WERI-Rb-1 (cell line): ENCODE measurements around the gene VSTM2L.

Experiments used
- DNase-seq: peaks from one replicate; pipeline ENCODE4 v3.0.0-alpha.2; 2020
- H3K27ac ChIP-seq: fragments of 250-450 bp; sonication (Bioruptor Pico); 2 replicates; pipeline ENCODE4 v1.5.1; 2020; ENCODE audit warnings: mild to moderate bottlenecking, moderate library complexity
- H3K27me3 ChIP-seq: fragments of 250-450 bp; sonication (Bioruptor Pico); 2 replicates; pipeline ENCODE4 v1.5.1; 2021; ENCODE audit warnings: mild to moderate bottlenecking, low read depth, moderate library complexity; ENCODE audit not compliant: insufficient read depth, severe bottlenecking
- H3K36me3 ChIP-seq: fragments of 250-450 bp; sonication (Bioruptor Pico); 2 replicates; pipeline ENCODE4 v1.5.1; 2020; ENCODE audit warnings: mild to moderate bottlenecking, moderate library complexity
- H3K4me3 ChIP-seq: 2 replicates; pipeline ENCODE4 v1.5.1; 2011; ENCODE audit warnings: low read depth, mild to moderate bottlenecking, control low read depth, low read length
- H3K9me3 ChIP-seq: fragments of 250-450 bp; sonication (Bioruptor Pico); 2 replicates; pipeline ENCODE4 v1.5.1; 2021; ENCODE audit warnings: mild to moderate bottlenecking, moderate library complexity; ENCODE audit not compliant: severe bottlenecking
- CTCF ChIP-seq: IDR thresholded peaks from 2 replicates; pipeline ENCODE4 v1.5.1; 2011; ENCODE audit warnings: low read depth, mild to moderate bottlenecking, control low read depth, inconsistent platforms, low read length

The VSTM2L gene

GRCh38 chr20:37869334-37869861, 33.5 kb upstream of the VSTM2L start:
- Histone ChIP-seq H3K9me3 (no peaks in the 10 kb centered on the region), H3K27ac (no peak overlapping the region), H3K36me3 (peaks cover 8% of the 10 kb centered on the region), H3K4me3 (no peak overlapping the region), H3K27me3 (no peaks in the 10 kb centered on the region)
- DNase-seq, result no peak
- TF ChIP-seq CTCF, result no peak

DNA sequence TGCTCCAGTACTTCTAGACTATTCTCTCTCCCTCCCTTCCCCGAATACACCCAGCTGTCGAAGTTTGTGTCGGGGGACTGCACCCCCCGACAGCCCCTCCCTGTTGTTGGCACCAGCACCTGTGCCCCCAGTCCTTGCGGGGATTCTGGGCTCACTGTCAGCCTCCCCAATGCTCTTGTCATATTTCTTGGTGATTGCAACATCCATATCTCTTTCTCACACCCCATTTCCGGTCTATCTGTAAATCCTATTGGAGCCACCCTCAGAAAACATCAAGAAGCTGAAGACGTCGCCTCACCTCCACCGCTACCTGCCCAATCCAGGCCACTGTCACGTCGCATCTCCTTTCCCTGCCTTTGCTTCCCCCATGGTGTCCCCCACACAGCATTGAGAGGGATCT, 32.6 kb upstream of the VSTM2L start:
- Histone ChIP-seq H3K27ac (peak overlapping the region; percentile 22; the same call in 1 of the 2 replicates), H3K4me3 (no peak overlapping the region), H3K27me3 (no peaks in the 10 kb centered on the region), H3K36me3 (peaks cover 8% of the 10 kb centered on the region), H3K9me3 (no peaks in the 10 kb centered on the region)
- DNase-seq, result no peak
- TF ChIP-seq CTCF, result no peak

DNA sequence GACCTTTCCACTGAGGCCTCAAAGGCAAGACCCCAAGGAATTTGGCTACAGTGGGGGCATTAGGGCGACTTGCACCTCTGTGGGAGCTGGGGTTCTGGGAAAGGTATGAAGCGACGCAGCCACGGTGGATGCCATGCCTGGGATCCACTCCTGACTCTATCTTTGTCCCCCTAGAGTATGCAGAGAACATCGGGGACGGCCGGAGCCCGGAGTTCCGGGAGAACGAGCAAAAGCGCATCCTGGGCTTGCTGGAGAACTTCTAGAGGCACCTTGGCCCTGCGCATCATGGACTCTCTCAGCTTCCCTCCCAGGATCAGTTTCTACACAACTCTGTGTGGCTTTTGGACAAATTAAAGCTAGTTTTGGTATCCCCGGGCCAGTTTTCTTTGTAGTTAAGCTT, 31.2 kb upstream of the VSTM2L start:
- Histone ChIP-seq H3K4me3 (no peak overlapping the region), H3K27me3 (no peaks in the 10 kb centered on the region), H3K36me3 (peaks cover 8% of the 10 kb centered on the region), H3K27ac (no peak overlapping the region), H3K9me3 (no peaks in the 10 kb centered on the region)
- TF ChIP-seq CTCF, result no peak
- DNase-seq, result no peak

DNA sequence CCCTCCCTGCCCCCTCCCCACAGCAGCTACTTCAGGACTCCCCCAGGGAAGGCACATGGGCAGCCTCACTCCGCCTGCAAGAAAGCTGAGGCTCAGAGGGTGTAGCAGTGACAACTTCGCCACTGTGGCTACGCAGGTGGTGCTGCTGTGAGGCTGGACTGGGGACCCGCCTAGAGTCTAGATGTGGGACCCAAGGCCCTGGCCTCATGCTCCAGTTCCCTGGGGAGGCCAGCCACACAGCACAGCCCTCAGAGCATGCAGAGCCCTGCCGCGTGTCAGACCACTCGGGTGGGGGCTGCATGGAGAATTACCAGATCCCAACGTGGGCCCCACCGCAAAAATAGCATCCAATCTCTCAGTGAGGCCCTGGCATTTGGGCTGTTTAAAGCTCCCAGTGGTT, 30.8 kb upstream of the VSTM2L start:
- no peak for DNase-seq
- Histone ChIP-seq H3K4me3 (no peak overlapping the region), H3K27me3 (no peaks in the 10 kb centered on the region), H3K9me3 (no peaks in the 10 kb centered on the region), H3K36me3 (peaks cover 8% of the 10 kb centered on the region), H3K27ac (no peak overlapping the region)
- TF ChIP-seq CTCF, result no peak

GRCh38 chr20:37873884-37874283, 29.0 kb upstream of the VSTM2L start:
- peaks cover 5% of the 10 kb centered on the region for H3K36me3 ChIP-seq
- H3K27me3 ChIP-seq, result no peaks in the 10 kb centered on the region
- no peak for TF ChIP-seq CTCF
- no peak overlapping the region for H3K4me3 ChIP-seq
- no peak overlapping the region for H3K27ac ChIP-seq
- DNase-seq, result no peak
- no peaks in the 10 kb centered on the region for H3K9me3 ChIP-seq

DNA sequence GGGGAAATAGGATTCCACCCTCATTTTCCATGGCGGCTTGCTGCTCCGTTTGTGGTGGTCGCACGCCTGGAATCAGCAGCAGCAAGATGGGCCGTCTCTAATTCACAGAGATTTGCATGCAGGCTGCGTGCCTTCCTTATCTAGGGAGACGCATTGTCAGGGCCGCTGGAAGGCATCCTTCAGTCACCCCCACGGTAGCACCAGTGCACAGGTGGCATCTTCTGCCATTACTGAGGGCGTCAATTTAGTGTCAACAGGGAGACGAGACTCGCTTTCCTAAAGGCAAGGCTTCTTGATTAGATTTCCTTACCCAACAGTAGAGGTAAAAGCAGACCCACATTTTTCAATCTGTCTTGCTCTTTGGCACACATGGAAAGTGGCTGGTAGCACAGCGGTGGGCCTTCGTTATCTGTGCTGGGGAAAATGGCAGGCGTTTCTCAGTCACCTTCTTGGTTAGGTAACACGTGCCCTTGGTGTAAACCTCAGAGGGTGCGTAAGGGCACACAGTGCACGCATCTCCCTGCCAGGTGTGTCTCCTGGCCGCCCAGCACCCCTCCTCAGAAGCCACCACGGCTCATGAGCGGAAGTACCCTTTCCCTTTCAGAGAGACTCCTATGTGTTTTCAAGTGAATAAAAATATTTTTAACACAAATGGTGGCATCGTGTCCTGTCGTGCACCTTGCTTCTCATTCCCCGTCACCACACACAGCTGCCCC, 27.3 kb upstream of the VSTM2L start:
- Histone ChIP-seq H3K4me3 (no peak overlapping the region), H3K27me3 (no peaks in the 10 kb centered on the region), H3K36me3 (peaks cover 5% of the 10 kb centered on the region), H3K27ac (no peak overlapping the region), H3K9me3 (no peaks in the 10 kb centered on the region)
- no peak for DNase-seq
- TF ChIP-seq CTCF, result no peak
